ENCODE data around the gene GAREM1. TPM values are rescaled to one million over a fixed set of nuclear protein-coding genes. Genes with fewer than 3 reads are reported as not detected.
"Not testable (repeated sequence)": the region's sequence is repeated elsewhere in the genome, so short reads cannot be mapped to it uniquely, and the experiment has no call there.

GAREM1 gene
- total RNA-seq, 4 donors from 2014 or later: 10.8 to 32.5 (median 18.3) TPM

DNA sequence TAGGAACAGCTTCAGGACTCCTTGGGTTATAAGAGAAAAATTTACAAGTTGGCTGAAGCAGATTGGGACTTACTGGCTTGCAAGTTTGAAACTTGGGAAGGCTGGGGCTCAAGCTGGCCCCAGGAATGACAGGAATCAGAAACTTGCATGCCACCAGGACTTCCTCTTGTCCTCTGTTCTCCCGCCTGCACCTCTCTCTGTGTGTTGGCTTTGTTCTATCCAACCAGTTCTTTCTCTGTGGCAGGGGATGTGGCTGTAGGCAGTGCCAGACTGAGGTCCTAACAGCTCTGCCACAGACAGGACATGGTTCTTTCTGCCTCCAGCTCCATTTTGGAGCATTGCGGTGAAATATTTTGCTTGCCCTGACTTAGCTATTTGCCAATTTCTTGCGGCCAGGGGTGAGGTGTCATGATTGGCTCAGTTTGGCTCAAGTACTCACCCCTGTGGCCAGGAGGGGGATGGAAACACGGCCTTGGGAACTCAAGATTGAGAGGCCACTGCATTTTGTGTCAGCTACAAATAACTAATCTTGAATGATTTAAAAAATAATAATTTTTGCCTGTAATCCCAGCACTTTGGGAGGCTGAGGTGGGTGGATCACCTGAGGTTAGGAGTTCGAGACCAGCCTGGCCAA lies 231.9 kb downstream of the GAREM1 start:
- no peaks in the 10 kb centered on the region for H3K4me1 ChIP-seq
- no peak for DNase-seq
- H3K4me3 ChIP-seq: no peak overlapping the region
- intact Hi-C loops (cut with DNase I): no loop called here
- no peaks in the 10 kb centered on the region for H3K27me3 ChIP-seq
- WGBS, 2 donors: 76 to 88% methylated on average over 3 to 4 of the region's 5 CpGs
- no peak for TF ChIP-seq POLR2A (IDR thresholded peaks at IDR 0.05)
- TF ChIP-seq, protein P1, sequence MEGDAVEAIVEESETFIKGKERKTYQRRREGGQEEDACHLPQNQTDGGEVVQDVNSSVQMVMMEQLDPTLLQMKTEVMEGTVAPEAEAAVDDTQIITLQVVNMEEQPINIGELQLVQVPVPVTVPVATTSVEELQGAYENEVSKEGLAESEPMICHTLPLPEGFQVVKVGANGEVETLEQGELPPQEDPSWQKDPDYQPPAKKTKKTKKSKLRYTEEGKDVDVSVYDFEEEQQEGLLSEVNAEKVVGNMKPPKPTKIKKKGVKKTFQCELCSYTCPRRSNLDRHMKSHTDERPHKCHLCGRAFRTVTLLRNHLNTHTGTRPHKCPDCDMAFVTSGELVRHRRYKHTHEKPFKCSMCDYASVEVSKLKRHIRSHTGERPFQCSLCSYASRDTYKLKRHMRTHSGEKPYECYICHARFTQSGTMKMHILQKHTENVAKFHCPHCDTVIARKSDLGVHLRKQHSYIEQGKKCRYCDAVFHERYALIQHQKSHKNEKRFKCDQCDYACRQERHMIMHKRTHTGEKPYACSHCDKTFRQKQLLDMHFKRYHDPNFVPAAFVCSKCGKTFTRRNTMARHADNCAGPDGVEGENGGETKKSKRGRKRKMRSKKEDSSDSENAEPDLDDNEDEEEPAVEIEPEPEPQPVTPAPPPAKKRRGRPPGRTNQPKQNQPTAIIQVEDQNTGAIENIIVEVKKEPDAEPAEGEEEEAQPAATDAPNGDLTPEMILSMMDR (IDR thresholded peaks at IDR 0.05): no peak
- H3K9me3 ChIP-seq: no peaks in the 10 kb centered on the region
- no peak overlapping the region for H3K27ac ChIP-seq
- H3K36me3 ChIP-seq: no peaks in the 10 kb centered on the region

DNA sequence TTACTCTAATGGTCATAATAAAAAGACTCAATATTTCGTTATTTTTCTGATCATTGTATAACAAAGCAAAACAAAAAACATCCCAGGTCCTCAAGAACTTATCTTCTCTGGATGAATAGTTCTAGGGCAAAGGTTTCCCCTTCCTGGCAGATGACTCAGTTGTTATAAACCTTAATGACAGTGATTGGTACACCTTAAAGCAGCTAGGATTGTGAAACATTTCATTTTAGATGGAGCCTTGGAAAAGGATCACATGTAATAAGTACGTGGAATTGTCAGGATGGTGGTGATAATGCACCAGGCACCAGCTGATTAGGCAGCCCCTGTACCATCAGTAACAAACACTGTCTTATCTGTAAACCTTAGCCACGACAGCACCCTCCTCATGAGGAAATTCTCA lies 233.6 kb downstream of the GAREM1 start:
- H3K27me3 ChIP-seq: no peaks in the 10 kb centered on the region
- H3K4me1 ChIP-seq: no peaks in the 10 kb centered on the region
- no peak overlapping the region for H3K27ac ChIP-seq
- H3K9me3 ChIP-seq: peaks cover 0 to 2% (median 0%) of the 10 kb centered on the region in 3 donors
- H3K4me3 ChIP-seq: no peak overlapping the region
- TF ChIP-seq POLR2A (IDR thresholded peaks at IDR 0.05): no peak
- TF ChIP-seq, protein P1 (IDR thresholded peaks at IDR 0.05): no peak
- 50 to 60% methylated on average over 3 of the region's 3 CpGs for WGBS, 2 donors
- intact Hi-C loops (cut with DNase I): no loop called here
- no peaks in the 10 kb centered on the region for H3K36me3 ChIP-seq
- no peak for DNase-seq

DNA sequence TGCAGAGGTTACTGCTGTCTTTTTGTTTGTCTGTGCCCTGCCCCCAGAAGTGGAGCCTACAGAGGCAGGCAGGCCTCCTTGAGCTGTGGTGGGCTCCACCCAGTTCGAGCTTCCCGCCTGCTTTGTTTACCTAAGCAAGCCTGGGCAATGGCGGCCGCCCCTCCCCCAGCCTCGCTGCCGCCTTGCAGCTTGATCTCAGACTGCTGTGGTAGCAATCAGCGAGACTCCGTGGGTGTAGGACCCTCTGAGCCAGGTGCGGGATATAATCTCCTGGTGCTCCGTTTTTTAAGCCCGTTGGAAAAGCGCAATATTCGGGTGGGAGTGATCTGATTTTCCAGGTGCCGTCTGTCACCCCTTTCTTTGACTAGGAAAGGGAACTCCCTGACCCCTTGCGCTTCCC lies 237.3 kb downstream of the GAREM1 start:
- H3K27ac ChIP-seq; DNase-seq; H3K36me3 ChIP-seq; intact Hi-C loops (cut with DNase I); H3K9me3 ChIP-seq; H3K4me3 ChIP-seq; H3K27me3 ChIP-seq; H3K4me1 ChIP-seq: not testable (repeated sequence)
- 80 to 93% methylated on average over 2 to 9 of the region's 15 CpGs for WGBS, 2 donors

DNA sequence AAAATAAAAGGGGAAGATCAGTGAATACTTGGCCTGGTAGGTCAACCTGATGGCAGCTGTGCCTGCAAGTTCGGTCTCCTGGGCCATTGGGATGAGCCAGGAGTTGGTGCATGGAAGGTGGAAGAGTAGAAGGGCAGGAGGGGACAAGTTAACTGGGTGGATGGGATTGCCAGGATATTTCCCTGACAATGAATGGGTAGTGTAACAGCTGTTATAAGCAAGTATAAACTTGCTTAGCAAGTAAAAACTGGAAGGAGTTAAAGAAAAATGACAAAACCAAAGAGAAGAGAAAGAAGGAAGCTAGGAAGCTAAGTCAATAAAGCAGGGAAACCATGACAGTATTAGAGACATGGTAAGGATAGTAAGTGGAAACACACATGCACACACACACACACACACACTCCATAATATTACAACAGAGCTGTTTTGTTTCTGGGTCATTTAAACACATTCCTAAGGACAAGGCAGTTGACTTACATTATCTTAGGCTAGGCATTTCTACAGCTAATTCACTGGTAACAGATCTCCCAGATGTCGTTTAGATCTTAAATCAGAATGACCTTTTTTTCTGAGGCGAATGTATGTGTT lies 251.2 kb downstream of the GAREM1 start:
- no peak for TF ChIP-seq POLR2A (IDR thresholded peaks at IDR 0.05)
- TF ChIP-seq, protein P1 (IDR thresholded peaks at IDR 0.05): no peak
- intact Hi-C loops (cut with DNase I): no loop called here
- H3K4me3 ChIP-seq: no peak overlapping the region
- no peak overlapping the region for H3K27ac ChIP-seq
- WGBS, 2 donors: 56 to 66% methylated on average over 3 of the region's 3 CpGs
- DNase-seq: no peak
- H3K27me3 ChIP-seq: no peaks in the 10 kb centered on the region
- H3K36me3 ChIP-seq: no peaks in the 10 kb centered on the region
- no peaks in the 10 kb centered on the region for H3K9me3 ChIP-seq
- no peaks in the 10 kb centered on the region for H3K4me1 ChIP-seq

DNA sequence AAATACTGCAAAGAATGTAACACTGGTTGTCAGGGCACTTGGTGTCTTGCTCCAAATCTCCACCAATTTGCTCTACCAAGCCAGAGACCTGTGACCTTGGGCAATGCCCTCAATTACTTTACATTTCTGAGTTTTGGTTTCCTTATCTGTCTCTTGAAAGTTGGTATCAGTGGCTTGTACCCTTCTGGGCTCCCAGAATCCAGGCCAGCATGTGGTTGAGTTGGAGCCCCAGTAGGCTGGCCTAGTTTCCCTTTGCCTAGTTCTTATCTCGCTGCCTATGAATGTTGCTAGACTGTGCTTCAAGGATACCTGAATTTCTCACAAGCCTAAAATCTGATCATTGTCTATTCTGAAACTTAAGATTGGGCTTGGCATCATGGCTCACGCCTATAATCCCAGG lies 254.3 kb downstream of the GAREM1 start:
- TF ChIP-seq POLR2A (IDR thresholded peaks at IDR 0.05): no peak
- TF ChIP-seq, protein P1 (IDR thresholded peaks at IDR 0.05): no peak
- intact Hi-C loops (cut with DNase I): no loop called here
- WGBS, 2 donors: 88 to 89% methylated on average over 2 of the region's 2 CpGs
- Histone ChIP-seq H3K36me3 (no peaks in the 10 kb centered on the region), H3K4me1 (no peaks in the 10 kb centered on the region), H3K27me3 (no peaks in the 10 kb centered on the region), H3K4me3 (no peak overlapping the region), H3K9me3 (no peaks in the 10 kb centered on the region), H3K27ac (no peak overlapping the region)
- no peak for DNase-seq
